SK-N-SH (cell line): ENCODE results near the gene DSCAML1. TPM values are rescaled to one million over a fixed set of nuclear protein-coding genes. Genes with fewer than 3 reads are reported as not detected.

Experiments used
- CTCF ChIA-PET: fragments of 300-600, 350-600 bp; formaldehyde crosslinking; extraction: SDS; loops from one replicate; lab custom pipeline; 2021; lab: Yijun Ruan, JAX
- POLR2A ChIA-PET: fragments of 350-600 bp; sonication (Branson Sonifier 250); formaldehyde crosslinking; extraction: SDS; loops from one replicate; lab custom pipeline; 2020; ENCODE audit warnings: antibody characterized with exemption, inconsistent platforms; lab: Yijun Ruan, JAX
- DNase-seq: peaks from one replicate; pipeline ENCODE4 v3.0.0; 2012
- H2AFZ ChIP-seq: fragments of 200-600 bp; sonication (generic); 2 replicates; pipeline ENCODE4 v1.8.1; 2016; ENCODE audit warnings: antibody characterized with exemption, mild to moderate bottlenecking, low read depth
- H3F3A ChIP-seq: fragments of 200-600 bp; sonication (generic); replicated peaks from 2 replicates; pipeline ENCODE3; 2016; ENCODE audit warnings: antibody characterized with exemption, mild to moderate bottlenecking; ENCODE audit not compliant: insufficient read depth
- H3K27ac ChIP-seq, 2 experiments: fragments of 200-500 bp in 1 of 2; fragments of 200-600 bp in 1 of 2; sonication (Bioruptor generic) in 1 of 2; sonication (generic), shearing (Covaris generic) in 1 of 2; 2 replicates each; pipeline versions ENCODE4 v1.5.1 to v1.6.1; 2014 to 2016; ENCODE audit warnings: low read depth in 2 of 2, inconsistent platforms in 1 of 2, low read length in 1 of 2, mild to moderate bottlenecking in 1 of 2, mixed read lengths in 1 of 2
- H3K27me3 ChIP-seq: fragments of 200-600 bp; sonication (generic), shearing (Covaris generic); 2 replicates; pipeline ENCODE4 v1.6.1; 2016; ENCODE audit warnings: mixed run types; ENCODE audit not compliant: insufficient read depth
- H3K36me3 ChIP-seq, 2 experiments: fragments of 200-500 bp in 1 of 2; fragments of 200-600 bp in 1 of 2; sonication (Bioruptor generic) in 1 of 2; sonication (generic) in 1 of 2; replicated peaks in 1 of 2; 2 replicates each; pipeline versions ENCODE3 to v1.5.1; 2014 to 2016; ENCODE audit warnings: low read length in 1 of 2, mild to moderate bottlenecking in 1 of 2; ENCODE audit not compliant: insufficient read depth in 2 of 2, control insufficient read depth in 1 of 2
- H3K4me1 ChIP-seq, 2 experiments: fragments of 200-500 bp in 1 of 2; fragments of 200-600 bp in 1 of 2; sonication (Bioruptor generic) in 1 of 2; sonication (generic), shearing (Covaris generic) in 1 of 2; 2 replicates each; pipeline versions ENCODE4 v1.5.1 to v1.6.1; 2014 to 2016; ENCODE audit warnings: low read depth in 1 of 2, low read length in 1 of 2, mixed run types in 1 of 2; ENCODE audit not compliant: insufficient read depth in 2 of 2, control insufficient read depth in 1 of 2
- H3K4me2 ChIP-seq: fragments of 200-600 bp; sonication (generic), shearing (Covaris generic); 2 replicates; pipeline ENCODE4 v1.6.1; 2017; ENCODE audit warnings: mixed run types
- H3K4me3 ChIP-seq, 2 experiments: fragments of 200-500 bp in 1 of 2; fragments of 200-600 bp in 1 of 2; sonication (Bioruptor generic) in 1 of 2; sonication (generic), shearing (Covaris generic) in 1 of 2; 2 replicates each; pipeline versions ENCODE4 v1.5.1 to v1.8.1; 2014 to 2016; ENCODE audit warnings: low read depth in 2 of 2, inconsistent platforms in 1 of 2, low read length in 1 of 2, mild to moderate bottlenecking in 1 of 2, mixed read lengths in 1 of 2, moderate library complexity in 1 of 2
- H3K79me2 ChIP-seq: fragments of 200-600 bp; sonication (generic); 2 replicates; pipeline ENCODE4 v1.8.1; 2017; ENCODE audit warnings: mild to moderate bottlenecking; ENCODE audit not compliant: insufficient read depth
- H3K9ac ChIP-seq: fragments of 200-600 bp; sonication (generic); 2 replicates; pipeline ENCODE4 v1.6.1; 2017; ENCODE audit warnings: mixed run types
- H3K9me2 ChIP-seq: fragments of 200-600 bp; sonication (generic); 2 replicates; pipeline ENCODE4 v1.6.1; 2017; ENCODE audit warnings: mixed run types
- H3K9me3 ChIP-seq: fragments of 200-600 bp; sonication (generic); 2 replicates; pipeline ENCODE4 v1.6.1; 2017; ENCODE audit warnings: mixed run types, mild to moderate bottlenecking, moderate library complexity
- H4K20me1 ChIP-seq: fragments of 200-600 bp; sonication (generic); 2 replicates; pipeline ENCODE4 v1.6.1; 2017; ENCODE audit warnings: mild to moderate bottlenecking, mixed run types; ENCODE audit not compliant: insufficient read depth
- ELF1 ChIP-seq: IDR thresholded peaks from 2 replicates; pipeline ENCODE4 v1.4.0; 2012
- EP300 ChIP-seq, 2 experiments: IDR thresholded peaks; 2 replicates each; pipeline versions ENCODE4 v1.4.0 to v1.6.1; 2012; ENCODE audit warnings: borderline replicate concordance in 1 of 2, low read depth in 1 of 2, low read length in 1 of 2
- FOSL2 ChIP-seq: IDR thresholded peaks from 2 replicates; pipeline ENCODE4 v1.4.0; 2012; ENCODE audit warnings: low read depth, mild to moderate bottlenecking, moderate library complexity, borderline replicate concordance
- FOXJ3 ChIP-seq: sonication (generic); formaldehyde crosslinking; IDR thresholded peaks from 2 replicates; pipeline ENCODE4 v1.5.1; 2020; ENCODE audit warnings: mild to moderate bottlenecking, missing genetic modification reagents
- GATA2 ChIP-seq: sonication (generic); formaldehyde crosslinking; IDR thresholded peaks from 2 replicates; pipeline ENCODE4 v1.5.0; 2020; ENCODE audit warnings: mild to moderate bottlenecking, missing genetic modification reagents
- IRF3 ChIP-seq: fragments of 150-350 bp; IDR thresholded peaks from 2 replicates; pipeline ENCODE4 v1.6.1; 2016; ENCODE audit warnings: mild to moderate bottlenecking, low read depth, low read length
- MAX ChIP-seq: IDR thresholded peaks from 2 replicates; pipeline ENCODE4 v1.4.0; 2012; ENCODE audit warnings: low read depth
- NRF1 ChIP-seq: IDR thresholded peaks from 2 replicates; pipeline ENCODE4 v1.6.1; 2012; ENCODE audit warnings: low read depth, mild to moderate bottlenecking, low read length
- PBX3 ChIP-seq: IDR thresholded peaks from 2 replicates; pipeline ENCODE4; 2012
- POLR2AphosphoS5 ChIP-seq: IDR thresholded peaks from 2 replicates; pipeline ENCODE4 v1.6.1; 2012; ENCODE audit warnings: low read depth, low read length
- RAD21 ChIP-seq: IDR thresholded peaks from 2 replicates; pipeline ENCODE4 v1.6.1; 2012; ENCODE audit warnings: mild to moderate bottlenecking, low read length
- RCOR1 ChIP-seq: fragments of 150-350 bp; IDR thresholded peaks from 2 replicates; pipeline ENCODE4 v1.6.1; 2017; ENCODE audit warnings: antibody characterized with exemption, low read length
- RFX5 ChIP-seq: IDR thresholded peaks from 2 replicates; pipeline ENCODE4 v1.6.1; 2012; ENCODE audit warnings: mild to moderate bottlenecking, improper control_type of control experiment, low read length
- RXRA ChIP-seq: IDR thresholded peaks from 2 replicates; pipeline ENCODE4 v1.4.0; 2012; ENCODE audit warnings: low read depth, mild to moderate bottlenecking, borderline replicate concordance
- SIN3A ChIP-seq: IDR thresholded peaks from 2 replicates; pipeline ENCODE4 v1.6.1; 2012; ENCODE audit warnings: low read depth, mild to moderate bottlenecking, low read length, moderate library complexity, borderline replicate concordance
- SMC3 ChIP-seq: IDR thresholded peaks from 2 replicates; pipeline ENCODE4 v1.6.1; 2012; ENCODE audit warnings: low read depth, low read length, improper control_type of control experiment
- TAF1 ChIP-seq: IDR thresholded peaks from 2 replicates; pipeline ENCODE4 v1.6.1; 2012; ENCODE audit warnings: low read depth, mild to moderate bottlenecking, low read length, moderate library complexity, borderline replicate concordance
- TCF12 ChIP-seq: IDR thresholded peaks from 2 replicates; pipeline ENCODE4 v1.4.0; 2012
- TEAD4 ChIP-seq: IDR thresholded peaks from 2 replicates; pipeline ENCODE4 v1.4.0; 2012; ENCODE audit warnings: mild to moderate bottlenecking, borderline replicate concordance; ENCODE audit not compliant: insufficient read depth
- USF2 ChIP-seq: fragments of 150-350 bp; IDR thresholded peaks from 2 replicates; pipeline ENCODE4 v1.6.1; 2017; ENCODE audit warnings: antibody characterized with exemption, low read length, low read depth, borderline replicate concordance
- WGBS: methylation state at CpG from one replicate; pipeline ENCODE4 v1.1.6; 2017; ENCODE audit warnings: low lambda C conversion rate; 5-methylcytosine and 5-hydroxymethylcytosine counted together
- polyA plus RNA-seq, 3 experiments: library from polyadenylated mRNA; depleted of rRNA; stranded (reverse); fragments of >200 nt; gene quantifications; 2 replicates each; pipeline ENCODE4 v1.2.3, GENCODE V29; 2012

DSCAML1 gene
- polyA plus RNA-seq, 1 of the 3 experiments (the other 2 are of a cell fraction) = not detected

GRCh38 chr11:117573326-117573725 is 223.7 kb downstream of the DSCAML1 start (continued):
- TF ChIP-seq PBX3 (no peak), TAF1 (no peak), FOXJ3 (no peak), SMC3 (no peak), RAD21 (no peak)

GRCh38 chr11:117572671-117573070 is 224.3 kb downstream of the DSCAML1 start:
- no peaks in the 10 kb centered on the region for H3F3A ChIP-seq
- H3K79me2 ChIP-seq = no peaks in the 10 kb centered on the region
- no peak for DNase-seq
- peaks cover 12% of the 10 kb centered on the region; the same call in 1 of the 2 replicates for H3K27me3 ChIP-seq
- H3K36me3 ChIP-seq = no peaks in the 10 kb centered on the region
- no peaks in the 10 kb centered on the region for H3K9me2 ChIP-seq
- peaks cover 0 to 14% of the 10 kb centered on the region in 2 experiments; a peak in 1 of 4 replicates for H3K4me1 ChIP-seq
- TF ChIP-seq GATA2 (CRISPR knock-in tag) (peak; percentile 45; the same call in 1 of the 2 replicates), EP300 (IDR thresholded peaks at IDR 0.05; ENCODE audit: borderline replicate concordance in 1 of 2, low read depth in 1 of 2, low read length in 1 of 2) (no peak), RAD21 (no peak), USF2 (no peak), RXRA (no peak)
- TF ChIP-seq, all 33 proteins: peak for 1
- Histone ChIP-seq H4K20me1 (no peaks in the 10 kb centered on the region), H3K4me2 (no peak overlapping the region), H2AFZ (no peak overlapping the region), H3K4me3 (no peak overlapping the region), H3K27ac (no peak overlapping the region; a peak in 1 of 4 replicates), H3K9ac (no peak overlapping the region), H3K9me3 (no peaks in the 10 kb centered on the region)
- WGBS = 43% methylated on average over 4 of the region's 5 CpGs
- ChIA-PET POLR2A (interaction anchor here (1.0 kb wide), 1 partner anchor 52 kb away, joined by 3 read pairs; no protein-coding TSS in a partner anchor), CTCF (interaction anchor here (0.6 to 2.4 kb wide), 5 partner anchors 48 to 245 kb away, joined by 3 to 9 read pairs (median 5); no protein-coding TSS in a partner anchor)

- Histone ChIP-seq H3K4me2 (no peak overlapping the region), H3K4me1 (peaks cover 0 to 14% of the 10 kb centered on the region in 2 experiments; a peak in 1 of 4 replicates), H2AFZ (no peak overlapping the region), H3K4me3 (no peak overlapping the region), H3K9ac (no peak overlapping the region), H3K9me2 (no peaks in the 10 kb centered on the region), H3K36me3 (no peaks in the 10 kb centered on the region), H3K9me3 (no peaks in the 10 kb centered on the region), H3F3A (no peaks in the 10 kb centered on the region), H3K27me3 (peaks cover 12% of the 10 kb centered on the region; the same call in 1 of the 2 replicates), H3K27ac (no peak overlapping the region), H3K79me2 (no peaks in the 10 kb centered on the region), H4K20me1 (no peaks in the 10 kb centered on the region)
- ChIA-PET POLR2A (no interaction called here), CTCF (interaction anchor here (0.6 to 2.4 kb wide), 5 partner anchors 12 to 245 kb away, joined by 3 to 9 read pairs (median 5); no protein-coding TSS in a partner anchor)
- 49% methylated on average over 5 of the region's 5 CpGs for WGBS
- no peak for DNase-seq
- no peak for TF ChIP-seq POLR2AphosphoS5
- TF ChIP-seq EP300 (IDR thresholded peaks at IDR 0.05; ENCODE audit: borderline replicate concordance in 1 of 2, low read depth in 1 of 2, low read length in 1 of 2) = no peak
- TF ChIP-seq FOXJ3 = no peak
- TF ChIP-seq TAF1 = no peak
- TF ChIP-seq SMC3 = no peak
- TF ChIP-seq RFX5 = no peak
- TF ChIP-seq TEAD4 = no peak
- TF ChIP-seq RCOR1 = no peak
- TF ChIP-seq TCF12 = no peak
- TF ChIP-seq IRF3 = no peak
- no peak for TF ChIP-seq NRF1
- TF ChIP-seq RXRA = no peak
- no peak for TF ChIP-seq MAX
- TF ChIP-seq ELF1 = no peak
- no peak for TF ChIP-seq SIN3A
- TF ChIP-seq FOSL2 = no peak
Observed at GRCh38 chr11:117572129-117572528, 224.9 kb downstream of the DSCAML1 start.
